OCI-LY7 (cell line): Measurements from ENCODE around the gene KNCN.

Experiments used
- EZH2phosphoT487 ChIP-seq: fragments of 200-600 bp; sonication (generic); IDR thresholded peaks from 2 replicates; pipeline ENCODE4 v1.6.1; 2018; ENCODE audit warnings: low read depth, borderline replicate concordance, mild to moderate bottlenecking, mixed run types, antibody characterized with exemption, low read length, moderate library complexity, mixed read lengths
- TF ChIP-seq, protein P1 (sequence below): fragments of 200-600 bp; sonication (generic); conservative IDR thresholded peaks from 2 replicates; pipeline ENCODE4 v1.5.1; 2014; ENCODE audit warnings: mild to moderate bottlenecking, antibody characterized with exemption, low read length, moderate library complexity, mixed read lengths

GRCh38 chr1:46543761-46544560 lies 7.5 kb downstream of the KNCN start:
- TF ChIP-seq, protein P1, sequence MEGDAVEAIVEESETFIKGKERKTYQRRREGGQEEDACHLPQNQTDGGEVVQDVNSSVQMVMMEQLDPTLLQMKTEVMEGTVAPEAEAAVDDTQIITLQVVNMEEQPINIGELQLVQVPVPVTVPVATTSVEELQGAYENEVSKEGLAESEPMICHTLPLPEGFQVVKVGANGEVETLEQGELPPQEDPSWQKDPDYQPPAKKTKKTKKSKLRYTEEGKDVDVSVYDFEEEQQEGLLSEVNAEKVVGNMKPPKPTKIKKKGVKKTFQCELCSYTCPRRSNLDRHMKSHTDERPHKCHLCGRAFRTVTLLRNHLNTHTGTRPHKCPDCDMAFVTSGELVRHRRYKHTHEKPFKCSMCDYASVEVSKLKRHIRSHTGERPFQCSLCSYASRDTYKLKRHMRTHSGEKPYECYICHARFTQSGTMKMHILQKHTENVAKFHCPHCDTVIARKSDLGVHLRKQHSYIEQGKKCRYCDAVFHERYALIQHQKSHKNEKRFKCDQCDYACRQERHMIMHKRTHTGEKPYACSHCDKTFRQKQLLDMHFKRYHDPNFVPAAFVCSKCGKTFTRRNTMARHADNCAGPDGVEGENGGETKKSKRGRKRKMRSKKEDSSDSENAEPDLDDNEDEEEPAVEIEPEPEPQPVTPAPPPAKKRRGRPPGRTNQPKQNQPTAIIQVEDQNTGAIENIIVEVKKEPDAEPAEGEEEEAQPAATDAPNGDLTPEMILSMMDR: no peak
- no peak for TF ChIP-seq EZH2phosphoT487
